ENCODE measurements around the gene PNPLA2.

PNPLA2 gene

DNA sequence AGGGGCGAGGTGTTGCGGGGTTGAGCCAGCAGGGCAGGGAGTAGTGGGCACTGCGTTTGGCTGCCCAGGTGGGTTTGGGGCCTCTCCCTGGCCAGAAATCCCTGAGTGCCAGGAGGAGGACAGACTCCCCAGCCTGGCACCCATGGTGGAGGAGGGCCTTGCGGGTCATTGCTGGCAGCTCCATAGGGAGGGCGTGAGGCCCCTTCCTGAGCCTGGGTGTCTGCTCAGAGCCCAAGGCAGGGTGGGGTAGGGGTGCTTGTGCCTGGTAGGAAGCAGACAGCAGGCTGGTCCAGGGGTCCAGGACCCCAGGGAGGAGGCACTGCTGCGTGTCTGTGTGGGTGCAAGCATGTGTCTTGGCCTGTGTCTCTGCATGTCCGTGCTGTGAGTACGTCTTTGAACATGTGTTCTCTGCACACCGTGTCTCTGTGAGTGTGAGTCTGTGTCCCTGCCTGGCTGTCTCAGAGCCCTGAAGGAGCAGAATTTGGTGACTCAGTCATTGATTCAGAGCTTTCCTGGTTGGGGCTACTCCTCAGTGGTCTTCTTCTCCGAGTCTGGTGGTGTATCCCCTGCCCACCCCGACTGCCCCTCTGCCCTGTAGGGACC lies 27.9 kb downstream of the PNPLA2 start:
- no peak for DNase-seq

DNA sequence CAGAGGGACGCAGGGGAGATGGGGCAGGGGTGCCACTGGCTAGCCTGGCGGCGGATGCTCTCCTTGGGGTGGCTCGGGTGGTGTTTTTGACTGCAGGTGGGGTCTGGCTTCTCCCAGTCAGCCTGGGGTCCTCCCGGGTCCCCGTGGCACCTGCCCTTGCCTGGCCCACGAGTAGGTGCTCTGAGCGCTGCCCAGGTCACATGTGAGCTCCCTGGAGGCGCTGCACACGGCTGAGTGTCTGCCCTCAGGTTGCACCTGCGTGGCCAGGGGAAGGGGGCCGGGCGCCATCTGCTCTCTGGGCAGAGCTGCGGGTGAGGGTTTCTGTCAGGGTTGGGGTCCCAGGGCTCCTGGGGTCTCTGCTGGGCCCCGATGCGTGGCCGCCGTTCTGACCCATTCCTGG lies 29.2 kb downstream of the PNPLA2 start:
- DNase-seq = no peak

DNA sequence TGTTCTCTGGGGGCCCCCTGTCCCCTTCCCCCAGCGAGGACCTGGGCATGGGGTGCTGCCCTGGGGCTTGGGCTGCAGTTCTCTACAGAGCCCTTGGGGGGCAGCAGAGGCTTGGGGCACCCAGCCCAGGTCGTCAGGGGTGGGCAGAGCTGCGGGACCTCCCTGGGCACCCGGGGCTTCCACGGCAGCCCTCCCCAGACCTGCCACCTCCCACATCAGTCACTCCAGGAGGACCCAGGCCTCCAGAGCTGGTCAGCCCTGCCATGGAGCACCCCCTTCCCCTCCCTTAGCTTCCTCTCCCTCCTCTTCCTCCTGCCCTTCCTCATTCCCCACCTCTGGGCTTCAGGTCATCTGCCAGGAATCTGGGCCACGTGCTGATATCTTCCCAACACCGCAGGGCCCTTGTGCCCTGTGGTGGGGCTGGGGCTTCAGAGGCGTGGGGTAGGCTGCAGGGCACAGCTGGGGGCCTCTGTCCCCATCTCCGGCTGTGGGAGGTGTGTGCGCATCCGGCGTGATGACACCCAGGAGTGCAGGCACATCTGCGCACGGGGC lies 29.7 kb downstream of the PNPLA2 start:
- DNase-seq = no peak

DNA sequence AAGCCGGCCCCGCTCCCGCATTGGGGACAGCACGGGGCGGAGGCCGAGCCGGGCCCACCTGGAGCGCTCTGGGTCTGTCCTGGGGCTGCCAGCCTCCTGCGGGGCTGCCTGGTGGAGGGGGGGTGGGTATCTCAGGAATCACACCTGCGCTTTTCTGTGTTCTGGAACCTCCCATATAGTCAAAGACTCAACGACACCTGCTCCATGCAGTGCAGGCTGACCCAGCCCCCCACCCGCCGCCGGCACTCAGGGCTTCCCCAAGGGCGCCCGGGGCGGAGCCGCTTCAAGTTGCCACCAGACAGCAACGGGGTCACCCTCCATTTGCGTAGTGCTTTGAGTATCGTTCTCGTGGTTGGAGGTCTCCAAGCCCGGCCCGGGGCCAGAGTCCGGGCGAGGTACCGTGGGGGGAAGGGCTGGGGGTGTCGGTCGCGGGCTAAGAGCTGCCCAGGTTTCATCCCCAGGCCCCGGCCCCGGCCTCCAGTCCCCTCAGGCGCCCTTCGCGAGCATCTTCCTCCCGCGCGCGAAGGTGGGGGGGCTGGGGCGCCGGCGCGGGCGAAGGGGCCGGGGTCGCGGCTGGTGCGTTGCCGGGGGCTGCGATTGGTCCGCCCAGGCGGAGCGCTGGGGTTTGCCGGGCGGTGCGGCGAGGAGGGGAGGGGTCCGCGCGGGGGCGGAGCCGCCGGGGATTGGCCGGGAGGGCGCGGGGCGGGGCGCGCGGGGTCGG lies 30.6 kb downstream of the PNPLA2 start:
- no peak for DNase-seq

DNA sequence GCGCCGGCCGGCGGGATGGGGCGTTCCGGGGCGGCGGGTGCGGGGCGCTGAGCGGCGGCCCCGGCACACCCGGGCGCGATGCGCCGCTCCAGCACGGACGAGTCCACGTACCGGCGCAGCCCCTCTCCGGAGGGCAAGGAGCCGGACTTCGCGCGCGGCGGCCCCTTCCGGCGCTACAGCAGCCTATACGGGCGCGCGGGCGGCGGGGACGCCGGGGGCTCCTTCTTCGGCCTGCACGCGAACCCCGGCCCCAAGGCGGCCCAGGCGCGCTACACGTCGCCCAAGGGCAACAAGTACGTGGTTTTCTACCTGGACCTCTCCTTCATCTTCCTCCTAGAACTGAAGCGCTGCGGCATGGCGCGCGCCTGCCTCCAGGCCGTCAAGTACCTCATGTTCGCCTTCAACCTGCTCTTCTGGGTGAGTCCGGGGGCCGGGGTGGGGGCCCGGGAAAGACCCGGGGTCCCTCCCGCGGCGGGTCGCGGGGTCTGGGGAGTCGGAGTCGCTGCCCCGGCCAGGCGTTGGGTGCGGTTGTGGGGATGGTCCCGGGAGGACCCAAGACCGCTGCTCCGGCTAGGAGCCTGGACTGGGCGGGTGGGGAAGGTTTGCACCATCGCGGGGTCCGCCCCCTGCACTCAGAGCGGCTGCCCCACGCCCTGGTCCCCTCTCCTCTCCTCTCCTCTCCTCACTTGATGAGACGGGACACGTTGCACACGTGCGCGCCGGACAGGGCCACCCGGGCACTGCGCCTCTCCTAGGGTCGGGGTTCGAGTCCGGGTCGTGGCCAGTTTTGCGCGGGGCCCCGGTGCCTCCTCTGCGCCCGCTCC lies 31.4 kb downstream of the PNPLA2 start:
- DNase-seq = no peak

DNA sequence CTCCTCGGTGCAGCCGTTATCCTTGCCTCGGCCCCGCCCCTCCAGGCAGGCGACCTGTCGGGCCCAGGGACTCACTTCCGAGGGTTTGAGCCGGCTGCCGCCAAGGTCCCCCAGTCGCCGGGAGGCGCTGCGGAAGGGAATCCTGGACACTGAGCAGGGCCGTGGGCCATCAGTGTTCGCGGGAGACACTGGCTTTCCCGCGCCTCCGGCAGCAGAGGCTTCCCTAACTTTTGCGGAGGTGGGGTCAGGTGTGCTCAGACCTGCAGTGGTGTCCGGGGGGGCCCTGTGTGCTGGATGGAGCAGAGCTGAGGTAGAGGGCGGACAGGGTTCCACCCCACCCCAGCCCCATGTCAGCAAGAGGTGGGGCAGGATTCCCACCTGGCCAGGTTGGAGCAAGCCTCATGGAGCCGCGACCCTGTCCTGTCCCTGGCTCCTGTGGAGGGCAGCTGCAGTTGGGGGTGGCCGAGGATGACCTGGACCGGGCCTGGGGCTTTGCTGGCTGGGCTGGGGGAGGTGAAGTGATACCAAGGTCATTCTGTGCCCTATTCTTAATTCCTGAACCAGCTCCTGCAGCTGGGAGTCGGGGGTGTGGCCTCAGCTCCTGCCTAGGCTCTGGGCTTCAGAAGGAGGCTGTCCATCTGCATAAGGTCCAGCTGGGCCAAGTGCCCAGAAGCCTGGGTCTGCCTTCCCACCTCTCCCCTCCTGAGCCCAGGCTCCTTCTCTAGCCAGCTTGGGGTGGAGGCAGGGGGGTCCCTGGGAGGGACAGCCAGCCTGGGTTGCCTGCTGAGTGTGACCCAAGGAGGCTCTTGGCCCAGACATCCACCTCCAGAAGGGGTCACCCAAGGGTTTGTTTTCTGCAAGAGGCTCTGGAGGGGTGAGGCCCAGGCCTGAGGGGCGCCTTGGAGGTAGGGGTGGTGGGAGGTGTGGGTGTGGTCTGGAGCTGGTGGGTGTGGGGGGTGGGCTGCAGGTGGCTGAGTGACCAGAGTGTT lies 32.4 kb downstream of the PNPLA2 start:
- DNase-seq = no peak

DNA sequence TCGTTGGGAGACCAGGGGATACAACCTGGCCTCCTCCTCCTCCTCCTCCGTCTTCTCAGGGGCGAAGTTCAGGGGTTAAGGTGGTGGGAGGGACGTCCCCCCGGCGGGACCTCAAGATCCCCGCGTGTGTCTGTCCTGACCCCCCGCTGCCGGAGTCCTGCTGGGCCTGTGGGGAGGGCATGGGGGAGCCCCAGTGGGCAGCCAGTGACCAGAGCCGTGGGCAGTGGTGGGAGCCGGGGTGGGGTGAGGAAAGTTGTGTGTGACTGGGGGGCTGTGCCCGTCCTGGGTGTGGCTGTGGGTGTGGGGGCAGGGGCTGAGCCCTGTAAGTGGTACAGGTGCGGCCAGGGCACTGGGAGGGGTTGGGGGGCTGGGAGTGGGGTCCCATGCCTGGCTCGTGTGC lies 34.0 kb downstream of the PNPLA2 start:
- DNase-seq = no peak

DNA sequence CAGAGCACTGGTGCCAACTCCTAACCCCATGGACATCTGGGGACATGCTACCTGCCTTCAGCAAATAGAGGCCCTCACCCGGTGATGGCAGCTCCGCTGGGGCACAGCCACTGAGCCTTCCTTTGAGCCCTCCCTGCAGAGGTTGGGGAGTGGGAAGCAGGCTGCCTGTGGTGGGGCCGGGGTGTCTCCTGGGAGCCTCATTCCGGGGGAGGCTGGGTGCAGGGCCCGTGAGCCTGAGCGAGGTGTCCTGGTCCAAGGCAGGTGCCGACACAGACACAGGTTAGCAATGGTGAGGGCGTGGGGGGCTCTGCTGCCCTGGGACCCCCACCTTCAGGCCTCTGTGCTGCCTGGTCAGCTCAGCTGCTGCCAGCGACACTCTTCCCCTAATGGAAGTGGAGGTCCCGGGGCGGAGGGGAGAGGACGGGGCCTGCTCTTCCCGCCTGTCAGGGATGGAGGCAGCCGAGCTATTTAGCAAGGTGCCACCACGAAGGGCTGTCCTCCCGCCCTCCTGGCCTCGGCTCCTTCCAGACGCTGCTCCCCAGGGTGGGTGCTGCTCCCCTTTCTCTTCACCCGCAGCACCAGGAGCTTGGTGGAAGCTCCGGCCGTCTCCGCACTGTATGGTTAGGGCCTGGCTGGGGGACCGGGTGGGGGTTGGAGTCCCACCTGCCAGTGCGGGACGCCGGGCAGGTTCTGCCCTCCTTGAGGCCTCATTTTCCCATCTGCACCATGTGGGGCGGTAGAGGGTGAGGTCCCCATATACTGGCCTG lies 35.2 kb downstream of the PNPLA2 start:
- no peak for DNase-seq

DNA sequence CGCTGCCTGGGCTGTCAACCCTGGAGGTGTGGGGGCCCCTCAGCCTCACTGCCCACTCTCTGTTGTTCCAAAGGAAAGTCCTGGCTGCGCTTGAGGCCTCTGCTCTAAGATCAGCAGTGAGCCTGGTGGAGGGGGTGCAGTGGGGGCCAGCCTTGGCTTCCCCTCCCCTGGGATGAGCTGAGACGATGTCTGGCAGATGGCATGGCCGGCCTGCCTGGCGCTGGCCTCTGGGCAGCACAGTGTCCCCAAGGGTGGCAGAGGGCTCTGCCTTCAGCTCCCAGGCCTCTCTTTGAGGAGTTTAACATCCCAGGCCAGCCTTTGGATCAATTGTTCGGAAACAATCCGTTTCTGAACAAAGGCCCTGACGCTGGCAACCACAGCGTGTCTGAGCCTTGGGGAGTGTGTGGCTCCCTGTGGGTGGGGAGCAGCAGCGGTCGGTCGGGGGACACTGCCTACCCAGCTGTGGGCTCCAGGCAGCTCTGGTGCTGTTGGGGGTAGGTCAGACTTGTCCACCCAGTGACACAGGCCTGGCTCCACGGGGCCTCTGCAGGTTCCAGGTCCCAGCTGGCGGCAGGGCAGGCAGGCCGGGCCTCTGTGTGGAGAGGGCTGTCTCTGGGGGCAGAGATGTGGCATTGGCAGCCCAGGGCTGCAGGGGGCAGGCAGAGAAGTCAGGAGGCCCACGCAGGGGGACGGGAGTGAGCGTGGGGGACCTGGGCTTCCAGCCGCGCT lies 36.1 kb downstream of the PNPLA2 start:
- DNase-seq = no peak

DNA sequence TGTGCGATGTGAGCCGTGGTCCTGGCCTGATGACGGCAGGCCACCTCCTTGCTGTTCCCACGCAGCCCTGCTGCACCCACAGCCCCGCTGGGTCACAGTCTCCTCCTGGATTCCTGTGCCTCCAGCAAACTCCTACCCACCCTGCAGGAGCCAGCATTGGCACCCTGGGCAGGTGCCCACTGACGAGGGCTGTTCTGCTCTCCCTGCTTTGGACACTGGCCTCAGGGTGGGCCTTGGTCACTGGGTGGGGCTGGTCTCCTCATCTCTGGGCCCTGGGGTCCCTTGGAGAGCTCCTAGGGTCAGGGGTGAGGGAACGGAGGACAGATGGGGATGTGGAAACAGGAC lies 36.6 kb downstream of the PNPLA2 start:
- no peak for DNase-seq

DNA sequence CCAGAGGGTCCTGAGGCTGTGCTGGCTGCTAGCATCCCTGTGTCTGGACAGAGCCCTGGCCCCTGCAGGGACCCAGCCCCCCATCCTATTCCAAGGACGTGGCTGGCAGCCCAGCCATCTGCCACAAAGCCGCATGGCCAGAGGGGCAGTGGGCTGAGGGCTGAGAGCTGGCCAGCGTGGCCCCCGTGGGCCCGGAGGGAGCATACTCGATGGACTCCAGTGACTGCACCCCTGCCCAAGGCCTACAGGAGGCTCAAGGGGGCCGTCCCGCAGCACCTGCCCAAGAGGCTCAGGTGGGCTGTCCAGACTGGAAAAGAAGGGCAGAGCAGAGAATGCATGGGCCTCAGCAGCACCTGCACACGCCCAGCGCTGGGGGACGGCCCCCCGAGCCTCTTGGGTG lies 37.1 kb downstream of the PNPLA2 start:
- no peak for DNase-seq

DNA sequence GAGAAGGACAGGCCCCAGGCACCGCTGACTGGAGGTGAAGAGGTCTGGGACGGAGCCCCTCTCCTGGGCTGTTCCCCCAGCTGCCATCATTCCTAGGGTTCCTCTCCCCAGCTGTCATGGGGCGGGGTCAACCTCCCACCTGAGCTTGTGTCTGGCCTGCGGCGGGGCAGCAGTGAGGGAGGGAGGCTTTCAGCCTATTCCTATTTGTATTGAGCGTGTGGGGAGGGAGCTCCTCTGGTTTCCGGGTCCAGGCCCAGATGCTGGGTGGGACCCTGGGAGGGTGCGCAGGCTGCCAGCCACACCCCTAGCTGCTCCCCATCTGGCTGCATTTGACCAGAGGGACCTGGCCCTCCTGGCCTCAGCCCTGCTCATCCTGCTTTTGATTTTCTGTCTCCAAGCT lies 37.7 kb downstream of the PNPLA2 start:
- DNase-seq = no peak

DNA sequence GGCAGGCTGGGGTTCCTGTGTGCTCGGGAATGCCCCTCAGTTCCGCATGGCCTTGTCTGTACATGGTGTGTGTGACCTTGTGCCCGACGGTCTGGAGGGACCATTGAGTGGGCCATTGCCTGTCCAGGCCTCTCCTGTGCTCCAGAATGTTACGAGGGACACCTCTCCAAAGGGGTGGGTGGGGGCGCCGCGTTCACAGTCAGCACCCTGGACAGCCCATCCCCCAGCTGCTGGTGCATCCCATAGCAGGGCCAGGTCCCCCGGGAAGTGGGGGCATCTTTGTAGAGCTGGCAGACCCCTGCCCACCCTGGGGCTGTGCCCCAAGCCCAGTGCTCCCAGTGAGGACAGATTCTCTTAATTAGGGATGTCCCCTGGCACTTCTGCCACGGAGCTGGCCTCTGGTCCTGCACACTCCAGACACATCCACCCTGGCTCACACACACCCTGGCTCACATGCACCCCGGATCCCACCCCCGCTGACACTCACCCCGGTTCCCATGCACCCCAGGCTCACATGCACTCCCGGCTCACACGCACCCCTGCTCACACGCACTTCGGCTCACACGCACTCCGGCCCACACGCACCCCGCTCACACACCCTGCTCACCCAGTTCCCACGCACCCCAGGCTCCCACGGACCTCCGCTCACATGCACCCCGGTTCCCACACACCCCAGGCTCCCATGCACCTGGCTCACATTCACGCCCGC lies 39.5 kb downstream of the PNPLA2 start:
- no peak for DNase-seq

DNA sequence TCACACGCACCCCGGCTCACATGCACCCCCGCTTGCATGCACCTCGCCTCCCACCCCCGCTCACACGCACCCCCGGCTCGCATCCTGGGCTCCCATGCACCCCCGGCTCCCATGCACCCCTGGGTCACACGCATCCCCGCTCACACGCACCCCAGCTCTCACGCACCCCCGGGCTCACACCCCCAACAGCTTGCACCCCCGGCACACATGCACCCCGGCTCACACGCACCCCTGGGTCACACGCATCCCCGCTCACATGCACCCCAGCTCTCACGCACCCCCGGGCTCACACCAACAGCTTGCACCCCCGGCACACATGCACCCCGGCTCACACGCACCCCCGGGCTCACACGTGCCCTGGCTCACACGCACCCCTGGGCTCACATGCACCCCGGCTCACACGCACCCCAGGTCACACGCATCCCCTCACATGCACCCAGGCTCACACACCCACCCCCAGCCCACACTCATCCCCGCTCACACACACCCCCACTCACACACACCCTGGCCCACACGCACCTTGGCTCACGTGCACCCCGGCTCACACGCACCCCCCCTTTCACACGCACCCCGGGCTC lies 40.1 kb downstream of the PNPLA2 start:
- no peak for DNase-seq

DNA sequence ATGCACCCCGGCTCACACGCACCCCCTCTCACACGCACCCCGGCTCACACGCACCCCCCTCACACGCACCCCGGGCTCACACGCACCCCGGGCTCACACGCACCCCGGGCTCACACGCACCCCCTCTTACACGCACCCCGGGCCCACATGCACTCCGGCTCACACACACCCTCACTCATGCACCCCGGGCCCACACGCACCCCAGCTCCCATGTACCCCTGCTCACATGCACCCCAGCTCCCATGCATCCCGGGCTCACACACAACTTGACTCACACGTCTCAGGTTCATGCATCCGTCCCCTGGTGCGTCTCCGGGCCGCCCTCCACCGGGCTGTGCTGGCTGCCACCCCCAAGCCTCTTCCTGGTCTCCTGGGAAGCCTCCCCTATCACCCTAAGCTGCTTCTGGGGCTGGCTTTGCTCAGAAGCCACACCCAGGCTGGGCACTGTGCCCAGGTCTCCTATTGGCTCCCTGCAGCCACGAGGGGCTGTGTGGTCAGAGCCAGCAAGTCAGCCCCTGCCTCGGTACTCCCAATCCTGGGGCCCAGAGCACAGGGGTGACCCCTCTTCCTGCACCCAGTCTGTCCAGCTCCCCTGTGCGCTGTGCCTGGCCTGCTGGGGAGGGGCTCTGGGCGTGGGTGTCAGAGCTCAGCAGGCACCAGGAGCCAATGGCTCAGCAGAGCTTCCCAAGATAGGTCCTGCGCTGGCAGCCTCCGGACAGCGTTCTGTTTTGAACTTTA lies 40.8 kb downstream of the PNPLA2 start:
- DNase-seq = no peak

DNA sequence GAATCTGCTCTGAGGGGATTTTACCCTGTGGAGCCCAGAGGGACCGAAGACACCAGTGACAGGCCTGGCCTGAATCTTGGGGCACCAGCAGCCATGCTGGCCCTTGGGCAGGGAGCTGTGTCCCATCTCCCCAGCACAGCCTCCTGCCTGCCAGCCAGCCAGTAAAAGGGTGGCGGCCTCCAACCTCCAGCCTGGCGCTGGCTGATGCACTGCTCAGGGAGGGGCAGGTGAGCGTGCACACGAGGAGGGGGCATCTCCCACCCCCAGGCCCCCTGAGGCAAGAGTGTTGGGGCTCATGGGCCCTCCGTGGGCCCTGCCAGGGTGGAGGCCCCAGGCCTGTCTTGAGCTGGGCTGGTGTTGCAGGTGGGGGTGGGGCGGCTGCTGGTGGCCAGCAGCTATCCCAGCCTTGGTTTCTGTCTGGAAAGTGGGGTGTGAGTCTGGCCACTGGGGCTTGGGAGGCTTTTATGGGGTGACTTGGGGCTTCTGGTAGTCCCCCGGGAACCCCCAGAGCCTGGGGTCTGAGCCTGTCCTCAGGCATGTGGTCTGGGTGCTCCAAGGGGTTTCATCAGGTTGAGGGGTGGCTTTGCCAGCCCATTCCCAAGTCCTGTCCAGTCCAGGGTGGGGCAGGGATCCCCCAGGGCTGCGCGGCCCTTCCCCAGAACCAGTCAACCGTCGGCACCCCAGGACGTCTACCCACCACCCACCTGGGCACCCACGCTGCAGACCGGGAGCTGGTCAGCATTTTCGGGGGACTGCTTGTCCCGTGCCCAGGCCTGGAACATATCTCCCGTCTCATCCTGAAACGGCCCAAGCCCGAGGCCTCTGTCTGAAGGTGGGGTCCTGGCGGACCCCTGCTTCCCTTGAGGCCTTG lies 41.8 kb downstream of the PNPLA2 start:
- DNase-seq = no peak

DNA sequence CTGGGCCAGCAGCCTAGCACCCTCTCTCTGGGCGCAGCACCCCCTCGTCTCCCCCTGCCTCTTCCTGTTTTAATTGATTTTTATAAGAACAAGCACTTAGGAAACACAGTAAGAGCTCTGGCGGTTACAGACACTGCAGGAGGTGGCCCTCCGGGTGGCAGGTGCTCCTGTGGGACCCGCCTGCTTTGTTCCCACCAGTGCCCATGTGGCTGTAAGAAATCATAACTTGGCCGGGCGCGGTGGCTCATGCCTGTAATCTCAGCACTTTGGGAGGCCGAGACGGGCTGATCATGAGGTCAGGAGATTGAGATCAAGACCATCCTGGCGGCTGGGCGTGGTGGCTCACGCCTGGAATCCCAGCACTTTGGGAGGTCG lies 42.4 kb downstream of the PNPLA2 start:
- no peak for DNase-seq

DNA sequence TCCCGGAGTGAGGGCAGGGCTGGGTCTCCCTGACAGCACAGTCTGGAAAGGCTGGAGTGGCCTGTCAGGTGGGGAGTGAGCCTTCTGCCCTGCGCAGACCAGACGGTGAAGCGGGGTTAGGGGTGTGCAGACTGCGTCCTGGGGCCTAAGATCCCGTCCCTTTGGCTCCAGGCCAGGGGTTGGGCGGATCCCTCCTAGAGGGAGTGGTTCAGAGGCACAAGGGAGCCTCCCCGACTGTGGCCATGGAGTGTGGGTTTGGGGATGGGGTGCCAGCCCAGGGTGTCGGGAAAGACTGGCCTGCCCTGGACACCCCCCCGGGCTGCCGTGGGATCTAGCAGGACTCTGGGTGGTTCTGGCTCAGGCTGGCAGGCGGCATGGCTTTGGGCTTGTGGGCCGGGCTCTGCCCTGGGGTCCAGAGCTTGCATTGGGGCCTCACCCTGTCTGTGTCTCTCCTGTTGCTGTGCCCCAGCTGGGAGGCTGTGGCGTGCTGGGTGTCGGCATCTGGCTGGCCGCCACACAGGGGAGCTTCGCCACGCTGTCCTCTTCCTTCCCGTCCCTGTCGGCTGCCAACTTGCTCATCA lies 43.5 kb downstream of the PNPLA2 start:
- no peak for DNase-seq

Measured in islet precursor cell (in vitro differentiated cells).